COR-L47 (cell line): ENCODE measurements around the gene MYDGF.
A peak's percentile ranks its signal among the peaks of the same experiment; 100 is the strongest.

Experiments used
- DNase-seq: peaks from one replicate; lab custom pipeline; 2025; lab: John Stamatoyannopoulos, UW

The MYDGF gene

GRCh38 chr19:4640247-4641000 lies 29.7 kb downstream of the MYDGF start:
- no peak for DNase-seq

- no peak for DNase-seq
Observed at GRCh38 chr19:4639531-4640246, 30.5 kb downstream of the MYDGF start.

GRCh38 chr19:4638828-4639530 lies 31.2 kb downstream of the MYDGF start, which contains the start of gene TNFAIP8L1:
Gene TNFAIP8L1 (plus strand): TSS chr19:4639516. CDS start chr19:4651870, 12,354 bp downstream.
- DNase-seq, result peak; percentile 80

- DNase-seq, result no peak
Observed at GRCh38 chr19:4638317-4638716, 31.8 kb downstream of the MYDGF start.

- DNase-seq, result no peak
Observed at GRCh38 chr19:4636761-4637160, 33.4 kb downstream of the MYDGF start.

GRCh38 chr19:4636151-4636717 lies 33.9 kb downstream of the MYDGF start:
- DNase-seq, result peak; percentile 44

GRCh38 chr19:4635754-4636116 lies 34.4 kb downstream of the MYDGF start:
- DNase-seq, result no peak

GRCh38 chr19:4633140-4633967 lies 36.8 kb downstream of the MYDGF start:
- DNase-seq, result peak; percentile 5

GRCh38 chr19:4624733-4625362 lies 45.3 kb downstream of the MYDGF start:
- DNase-seq, result no peak

- DNase-seq, result no peak
Observed at GRCh38 chr19:4624301-4624700, 45.8 kb downstream of the MYDGF start.

- no peak for DNase-seq
Observed at GRCh38 chr19:4622695-4623421, 47.3 kb downstream of the MYDGF start.

- no peak for DNase-seq
Observed at GRCh38 chr19:4620675-4621074, 49.5 kb downstream of the MYDGF start.

- DNase-seq, result no peak
Observed at GRCh38 chr19:4619668-4620294, 50.4 kb downstream of the MYDGF start.

- no peak for DNase-seq
Observed at GRCh38 chr19:4618019-4618418, 52.1 kb downstream of the MYDGF start.

- no peak for DNase-seq
Observed at GRCh38 chr19:4613254-4613751, 56.8 kb downstream of the MYDGF start.

- DNase-seq, result peak; percentile 30
Observed at GRCh38 chr19:4609878-4610511, 60.1 kb downstream of the MYDGF start.
